GM23338 (cell line): ENCODE data around the gene ITGA8.

ENCODE experiments used
- EZH2 ChIP-seq: fragments of 200-600 bp; sonication (generic); IDR thresholded peaks from one replicate; pipeline ENCODE4 v1.8.0; 2017; ENCODE audit warnings: antibody characterized with exemption, mild to moderate bottlenecking, low read depth; ENCODE audit not compliant: unreplicated experiment
- TF ChIP-seq, protein P1 (sequence below), 2 experiments: fragments of 200-600 bp in 1 of 2; sonication (generic) in 1 of 2; conservative IDR thresholded peaks; 2 replicates each; pipeline versions ENCODE4 v1.5.1 to v1.6.1; 2016 to 2017; ENCODE audit warnings: antibody characterized with exemption in 2 of 2, low read depth in 2 of 2, mild to moderate bottlenecking in 2 of 2, moderate library complexity in 1 of 2

DNA sequence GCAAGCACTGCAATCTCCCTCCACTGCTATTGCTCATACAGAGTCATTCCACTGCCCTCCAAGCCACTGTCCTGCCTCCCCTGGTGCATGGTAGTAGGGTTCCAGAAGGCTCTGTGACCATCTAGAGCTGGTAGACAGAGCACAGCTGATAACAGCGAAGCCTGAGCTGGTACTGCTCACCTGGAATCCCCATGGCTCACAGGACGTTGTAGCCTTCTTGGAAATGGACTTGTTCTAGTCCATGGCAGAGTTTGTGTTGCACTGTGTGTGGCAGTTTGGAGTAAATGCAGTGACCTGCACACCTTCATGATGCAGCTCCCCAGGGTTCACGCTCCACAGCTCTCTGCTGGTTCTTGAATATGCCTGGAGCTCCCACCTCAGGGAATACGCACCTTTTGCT is 67.0 kb downstream of the ITGA8 start:
- TF ChIP-seq, protein P1, sequence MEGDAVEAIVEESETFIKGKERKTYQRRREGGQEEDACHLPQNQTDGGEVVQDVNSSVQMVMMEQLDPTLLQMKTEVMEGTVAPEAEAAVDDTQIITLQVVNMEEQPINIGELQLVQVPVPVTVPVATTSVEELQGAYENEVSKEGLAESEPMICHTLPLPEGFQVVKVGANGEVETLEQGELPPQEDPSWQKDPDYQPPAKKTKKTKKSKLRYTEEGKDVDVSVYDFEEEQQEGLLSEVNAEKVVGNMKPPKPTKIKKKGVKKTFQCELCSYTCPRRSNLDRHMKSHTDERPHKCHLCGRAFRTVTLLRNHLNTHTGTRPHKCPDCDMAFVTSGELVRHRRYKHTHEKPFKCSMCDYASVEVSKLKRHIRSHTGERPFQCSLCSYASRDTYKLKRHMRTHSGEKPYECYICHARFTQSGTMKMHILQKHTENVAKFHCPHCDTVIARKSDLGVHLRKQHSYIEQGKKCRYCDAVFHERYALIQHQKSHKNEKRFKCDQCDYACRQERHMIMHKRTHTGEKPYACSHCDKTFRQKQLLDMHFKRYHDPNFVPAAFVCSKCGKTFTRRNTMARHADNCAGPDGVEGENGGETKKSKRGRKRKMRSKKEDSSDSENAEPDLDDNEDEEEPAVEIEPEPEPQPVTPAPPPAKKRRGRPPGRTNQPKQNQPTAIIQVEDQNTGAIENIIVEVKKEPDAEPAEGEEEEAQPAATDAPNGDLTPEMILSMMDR (conservative IDR thresholded peaks at IDR 0.05; ENCODE audit: low read depth in 2 of 2), result no peak
- no peak for TF ChIP-seq EZH2
